K562 (cell line): ENCODE data around the gene TMEM185B. TPM values are rescaled to one million over a fixed set of nuclear protein-coding genes. Genes with fewer than 3 reads are reported as not detected.

ENCODE experiments used
- ATAC-seq: fragments of 200-7000 bp; cut with Tn5 transposase; 3 replicates; pipeline ENCODE4 v1.9.1; 2020; ENCODE audit warnings: moderate library complexity
- BruUV-seq: library from RNA; stranded (reverse); fragments of 400-500 nt; replicated peaks from 2 replicates; lab custom pipeline; 2021; lab: Mats Ljungman, UMichigan
- CTCF ChIA-PET: fragments of 300-600 bp; formaldehyde crosslinking; extraction: SDS; loops from one replicate; lab custom pipeline; 2021; ENCODE audit warnings: low intra/inter-chr PET ratio; lab: Yijun Ruan, JAX
- POLR2A ChIA-PET: fragments of 300-600, 350-650 bp; sonication (Branson Sonifier 250); formaldehyde crosslinking; extraction: SDS; loops from one replicate; lab custom pipeline; 2021; ENCODE audit warnings: antibody characterized with exemption, inconsistent platforms; lab: Yijun Ruan, JAX
- DNase-seq, 4 experiments: peaks; one replicate each; pipeline versions ENCODE4 v3.0.0 to v3.0.0-alpha.2; 2011 to 2018; ENCODE audit warnings: low spot score in 3 of 4, mixed read lengths in 3 of 4; ENCODE audit errors: extremely low read depth in 1 of 4
- FAIRE-seq: peaks from 2 replicates; lab custom pipeline; 2011; peaks lifted over from hg19 to GRCh38; lab: Jason Lieb, UNC
- H2AFZ ChIP-seq: 2 replicates; pipeline ENCODE4 v1.6.0; 2011; ENCODE audit warnings: low read depth, low read length, control low read depth, inconsistent platforms
- H3K27ac ChIP-seq: fragments of 200-600 bp; 3 replicates; pipeline ENCODE4 v1.8.0; 2011; ENCODE audit warnings: low read depth, mild to moderate bottlenecking, control low read depth, inconsistent platforms, low read length, moderate library complexity, mixed read lengths; ENCODE audit errors: extremely low read depth
- H3K27me3 ChIP-seq, 2 experiments: fragments of 300-600 bp in 1 of 2; 2 replicates in 1 of 2; 3 replicates in 1 of 2; pipeline versions ENCODE4 v1.6.0 to v1.8.0; 2011; ENCODE audit warnings: inconsistent platforms in 2 of 2, low read length in 2 of 2, mild to moderate bottlenecking in 1 of 2, mixed read lengths in 1 of 2, moderate library complexity in 1 of 2; ENCODE audit not compliant: control insufficient read depth in 2 of 2, insufficient read depth in 2 of 2
- H3K36me3 ChIP-seq: fragments of 300-600 bp; 3 replicates; pipeline ENCODE4 v1.8.0; 2011; ENCODE audit warnings: mild to moderate bottlenecking, low read length, inconsistent platforms; ENCODE audit not compliant: control insufficient read depth, insufficient read depth
- H3K4me1 ChIP-seq, 2 experiments: fragments of 200-600 bp in 1 of 2; replicated peaks in 1 of 2; 2 replicates in 1 of 2; 3 replicates in 1 of 2; pipeline versions ENCODE4 v1.5.1 to v1.8.0; 2011; ENCODE audit warnings: inconsistent platforms in 2 of 2, low read length in 2 of 2, mild to moderate bottlenecking in 1 of 2, mixed read lengths in 1 of 2, moderate library complexity in 1 of 2; ENCODE audit not compliant: control insufficient read depth in 2 of 2, insufficient read depth in 2 of 2
- H3K4me2 ChIP-seq: 2 replicates; pipeline ENCODE4 v1.6.1; 2011; ENCODE audit warnings: low read length, control low read depth, inconsistent platforms, mixed read lengths; ENCODE audit not compliant: insufficient read depth
- H3K4me3 ChIP-seq: fragments of 200-600 bp; sonication (generic), shearing (Covaris generic); 2 replicates; pipeline ENCODE4 v1.5.1; 2016; ENCODE audit warnings: control low read depth, inconsistent platforms
- H3K79me2 ChIP-seq: fragments of 200-600 bp; 3 replicates; pipeline ENCODE4 v1.8.0; 2011; ENCODE audit warnings: low read length, inconsistent platforms; ENCODE audit not compliant: control insufficient read depth, insufficient read depth
- H3K9ac ChIP-seq, 2 experiments: 2 replicates each; pipeline versions ENCODE4 v1.6.0 to v1.6.1; 2011; ENCODE audit warnings: low read depth in 2 of 2, low read length in 2 of 2, control low read depth in 1 of 2, inconsistent platforms in 1 of 2, mild to moderate bottlenecking in 1 of 2, mixed read lengths in 1 of 2; ENCODE audit not compliant: insufficient read depth in 1 of 2
- H3K9me1 ChIP-seq: one replicate; pipeline ENCODE4 v1.6.0; 2011; ENCODE audit warnings: inconsistent platforms, mild to moderate bottlenecking, low read length, moderate library complexity; ENCODE audit not compliant: control insufficient read depth, insufficient read depth
- H3K9me3 ChIP-seq: replicated peaks from 2 replicates; pipeline ENCODE4 v1.5.1; 2011; ENCODE audit warnings: low read depth, low read length, inconsistent platforms; ENCODE audit not compliant: control insufficient read depth, insufficient read depth
- H4K20me1 ChIP-seq: replicated peaks from 2 replicates; pipeline ENCODE4 v1.6.1; 2011; ENCODE audit warnings: low read length, inconsistent platforms, mixed read lengths; ENCODE audit not compliant: control insufficient read depth, insufficient read depth
- CBX1 ChIP-seq: sonication (generic); IDR thresholded peaks from 2 replicates; pipeline ENCODE4 v1.6.1; 2016; ENCODE audit warnings: antibody characterized with exemption, low read depth, mild to moderate bottlenecking
- GATAD2A ChIP-seq: fragments of 450-650 bp; IDR thresholded peaks from 2 replicates; pipeline ENCODE4 v1.6.1; 2017
- GTF2A2 ChIP-seq: IDR thresholded peaks from 2 replicates; pipeline ENCODE4 v1.6.1; 2016; ENCODE audit warnings: mild to moderate bottlenecking, missing genetic modification characterization, missing compliant biosample characterization
- HMG20A ChIP-seq: fragments of 450-650 bp; formaldehyde crosslinking; conservative IDR thresholded peaks from 2 replicates; pipeline ENCODE4 v1.4.0; 2020; ENCODE audit warnings: mild to moderate bottlenecking, mixed read lengths
- HMG20B ChIP-seq: fragments of 250-450 bp; sonication (Bioruptor Pico); IDR thresholded peaks from 2 replicates; pipeline ENCODE4 v1.5.0; 2021; ENCODE audit warnings: mild to moderate bottlenecking
- HNRNPK ChIP-seq: fragments of 200-400 bp; formaldehyde crosslinking; IDR thresholded peaks from one replicate; pipeline ENCODE4 v1.6.1; 2018; ENCODE audit warnings: mild to moderate bottlenecking, low read depth, low read length; ENCODE audit not compliant: poor library complexity, severe bottlenecking
- HNRNPL ChIP-seq: fragments of 200-400 bp; formaldehyde crosslinking; IDR thresholded peaks from 2 replicates; pipeline ENCODE4 v1.6.1; 2017; ENCODE audit warnings: low read depth, mild to moderate bottlenecking, low read length
- KDM2B ChIP-seq: fragments of 250-450 bp; sonication (Bioruptor Pico); IDR thresholded peaks from 2 replicates; pipeline ENCODE4 v1.8.0; 2021; ENCODE audit warnings: mild to moderate bottlenecking, moderate library complexity
- MEIS2 ChIP-seq: fragments of 450-650 bp; IDR thresholded peaks from 2 replicates; pipeline ENCODE4 v1.6.1; 2014; ENCODE audit warnings: mild to moderate bottlenecking; ENCODE audit not compliant: partially characterized antibody
- MXI1 ChIP-seq: IDR thresholded peaks from 2 replicates; pipeline ENCODE4 v1.6.1; 2011; ENCODE audit warnings: low read depth, mild to moderate bottlenecking, improper control_type of control experiment, low read length
- NR2C1 ChIP-seq, 2 experiments: fragments of 450-650 bp; IDR thresholded peaks; 2 replicates each; pipeline ENCODE4 v1.6.1; 2017; ENCODE audit warnings: mild to moderate bottlenecking in 2 of 2, antibody characterized with exemption in 1 of 2, inconsistent platforms in 1 of 2, missing compliant biosample characterization in 1 of 2, missing genetic modification characterization in 1 of 2
- SMARCA5 ChIP-seq: fragments of 450-650 bp; IDR thresholded peaks from 2 replicates; pipeline ENCODE4 v1.6.1; 2016
- U2AF2 ChIP-seq: fragments of 200-400 bp; formaldehyde crosslinking; optimal IDR thresholded peaks from 2 replicates; pipeline ENCODE3; 2017; ENCODE audit warnings: low read depth, mild to moderate bottlenecking, low read length
- ZFP1 ChIP-seq: fragments of 450-650 bp; formaldehyde crosslinking; IDR thresholded peaks from 2 replicates; pipeline ENCODE4 v1.4.0; 2020; ENCODE audit warnings: mild to moderate bottlenecking, mixed read lengths
- ZNF778 ChIP-seq: fragments of 450-650 bp; formaldehyde crosslinking; IDR thresholded peaks from 2 replicates; pipeline ENCODE4 v1.4.0; 2020; ENCODE audit warnings: mild to moderate bottlenecking, moderate library complexity
- WGBS: fragments of 100-300 bp; shearing (Covaris generic); methylation state at CpG from one replicate; pipeline ENCODE4 v1.1.6; 2016; ENCODE audit warnings: low coverage, mixed read lengths; ENCODE audit not compliant: insufficient coverage; ENCODE audit errors: missing lambda C conversion rate; 5-methylcytosine and 5-hydroxymethylcytosine counted together
- in situ Hi-C: fragments of 300-500 bp; cut with MboI; formaldehyde crosslinking; loops from 4 replicates; pipeline ENCODE4 v1.15.0; 2018; ENCODE audit warnings: inconsistent platforms, mixed read lengths
- intact Hi-C: fragments of 100-400 bp; cut with micrococcal nuclease; formaldehyde crosslinking; loops from 2 replicates; pipeline ENCODE4 v1.14.2; 2022
- polyA plus RNA-seq, 8 experiments: library from polyadenylated mRNA; depleted of rRNA in 4 of 8; stranded (reverse) in 5 of 8; unstranded in 3 of 8; fragments of >200 nt; fragmentation: Nextera tagmentation in 2 of 8; fragmentation: Illumina TruSeq in 1 of 8; extraction: Ambion mirVana in 2 of 8; extraction: Trizol in 1 of 8; gene quantifications; 2 replicates each; pipeline versions ENCODE4 v1.2.1 to v1.2.3, GENCODE V29; 2011 to 2014; ENCODE audit warnings: inconsistent platforms in 1 of 8, missing spikeins in 1 of 8
- total RNA-seq, 7 experiments: library from RNA; depleted of rRNA in 6 of 7; stranded (reverse); fragments of >200 nt in 6 of 7; fragmentation: Illumina TruSeq in 2 of 7; extraction: Trizol in 2 of 7; gene quantifications; 2 replicates each; pipeline versions ENCODE4 v1.2.1 to v1.2.3, GENCODE V29; 2011 to 2021; ENCODE audit warnings: low replicate concordance in 1 of 7
- TF ChIP-seq, protein P1 (sequence below): sonication (generic); formaldehyde crosslinking; IDR thresholded peaks from 2 replicates; pipeline ENCODE4 v1.8.0; 2023; ENCODE audit warnings: mild to moderate bottlenecking, missing genetic modification reagents
- TF ChIP-seq, protein P2 (sequence below): fragments of 250-450 bp; sonication (Bioruptor Pico); IDR thresholded peaks from 2 replicates; pipeline ENCODE4 v1.5.0; 2021
- TF ChIP-seq, protein P3 (sequence below), 3 experiments: fragments of 200-800 bp in 1 of 3; sonication (Bioruptor generic) in 1 of 3; sonication (generic) in 1 of 3; formaldehyde crosslinking in 1 of 3; IDR thresholded peaks; 2 replicates each; pipeline versions ENCODE4 v1.6.1 to v1.8.0; 2016 to 2022; ENCODE audit warnings: mild to moderate bottlenecking in 2 of 3, missing compliant biosample characterization in 2 of 3, missing genetic modification characterization in 2 of 3, missing genetic modification reagents in 1 of 3

Gene TMEM185B
- total and polyA plus RNA-seq, 9 of the 15 experiments (the other 6 are each of a cell fraction or from before 2014, with no cell fraction given), result 2.9 to 28.2 (median 11.5) TPM

DNA sequence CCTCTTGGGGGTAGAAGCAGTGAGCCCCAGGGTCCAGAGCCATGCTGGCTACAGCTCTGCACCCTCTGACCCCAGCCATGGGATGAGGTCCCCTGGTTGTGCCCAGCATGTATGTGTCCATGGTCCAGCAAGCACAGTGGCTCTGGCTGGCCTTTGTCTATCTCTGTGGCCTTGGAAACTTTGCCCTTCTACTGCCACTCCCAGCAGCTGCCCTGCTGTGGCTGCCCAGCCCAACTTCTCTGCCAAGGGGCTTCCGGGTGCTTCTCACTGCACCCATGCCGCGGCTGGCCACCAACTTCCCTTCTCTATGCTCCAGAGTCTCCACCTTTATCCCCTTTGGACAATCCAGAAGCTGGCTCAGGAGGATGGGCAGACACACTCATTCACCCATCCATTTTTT is 18.8 kb downstream of the TMEM185B start:
- H3K9me3 ChIP-seq, result no peaks in the 10 kb centered on the region
- no peaks in the 10 kb centered on the region for H3K36me3 ChIP-seq
- FAIRE-seq (no peak), DNase-seq (no peak), ATAC-seq (no peak)
- H3K4me2 ChIP-seq, result no peak overlapping the region
- H3K79me2 ChIP-seq, result no peaks in the 10 kb centered on the region
- H3K9ac ChIP-seq, result no peak overlapping the region
- peaks cover 0 to 9% of the 10 kb centered on the region in 2 experiments; a peak in 2 of 5 replicates for H3K4me1 ChIP-seq
- in situ Hi-C loops (no loop called here), intact Hi-C loops (no loop called here)
- BruUV-seq, result no TSS peak
- CTCF ChIA-PET, result interaction anchor here (1.0 kb wide), 1 partner anchor 109 kb away, joined by 3 read pairs; no protein-coding TSS in a partner anchor
- POLR2A ChIA-PET, result interaction anchor here (0.6 to 1.9 kb wide), 2 partner anchors 10 to 323 kb away, joined by 4 to 6 read pairs; no protein-coding TSS in a partner anchor
- 0 out of 2 replicates have a peak, but pooled peaks cover 5% of the 10 kb centered on the region for H4K20me1 ChIP-seq
- no peak overlapping the region for H3K4me3 ChIP-seq
- no peak overlapping the region for H2AFZ ChIP-seq
- H3K27me3 ChIP-seq, result peaks cover 3 to 23% of the 10 kb centered on the region in 2 experiments; a peak in 4 of 5 replicates
- TF ChIP-seq HMG20B (CRISPR knock-in tag), result no peak
- TF ChIP-seq CBX1, result no peak
- TF ChIP-seq, protein P1, sequence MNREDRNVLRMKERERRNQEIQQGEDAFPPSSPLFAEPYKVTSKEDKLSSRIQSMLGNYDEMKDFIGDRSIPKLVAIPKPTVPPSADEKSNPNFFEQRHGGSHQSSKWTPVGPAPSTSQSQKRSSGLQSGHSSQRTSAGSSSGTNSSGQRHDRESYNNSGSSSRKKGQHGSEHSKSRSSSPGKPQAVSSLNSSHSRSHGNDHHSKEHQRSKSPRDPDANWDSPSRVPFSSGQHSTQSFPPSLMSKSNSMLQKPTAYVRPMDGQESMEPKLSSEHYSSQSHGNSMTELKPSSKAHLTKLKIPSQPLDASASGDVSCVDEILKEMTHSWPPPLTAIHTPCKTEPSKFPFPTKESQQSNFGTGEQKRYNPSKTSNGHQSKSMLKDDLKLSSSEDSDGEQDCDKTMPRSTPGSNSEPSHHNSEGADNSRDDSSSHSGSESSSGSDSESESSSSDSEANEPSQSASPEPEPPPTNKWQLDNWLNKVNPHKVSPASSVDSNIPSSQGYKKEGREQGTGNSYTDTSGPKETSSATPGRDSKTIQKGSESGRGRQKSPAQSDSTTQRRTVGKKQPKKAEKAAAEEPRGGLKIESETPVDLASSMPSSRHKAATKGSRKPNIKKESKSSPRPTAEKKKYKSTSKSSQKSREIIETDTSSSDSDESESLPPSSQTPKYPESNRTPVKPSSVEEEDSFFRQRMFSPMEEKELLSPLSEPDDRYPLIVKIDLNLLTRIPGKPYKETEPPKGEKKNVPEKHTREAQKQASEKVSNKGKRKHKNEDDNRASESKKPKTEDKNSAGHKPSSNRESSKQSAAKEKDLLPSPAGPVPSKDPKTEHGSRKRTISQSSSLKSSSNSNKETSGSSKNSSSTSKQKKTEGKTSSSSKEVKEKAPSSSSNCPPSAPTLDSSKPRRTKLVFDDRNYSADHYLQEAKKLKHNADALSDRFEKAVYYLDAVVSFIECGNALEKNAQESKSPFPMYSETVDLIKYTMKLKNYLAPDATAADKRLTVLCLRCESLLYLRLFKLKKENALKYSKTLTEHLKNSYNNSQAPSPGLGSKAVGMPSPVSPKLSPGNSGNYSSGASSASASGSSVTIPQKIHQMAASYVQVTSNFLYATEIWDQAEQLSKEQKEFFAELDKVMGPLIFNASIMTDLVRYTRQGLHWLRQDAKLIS (CRISPR knock-in tag), result no peak
- TF ChIP-seq, protein P2, sequence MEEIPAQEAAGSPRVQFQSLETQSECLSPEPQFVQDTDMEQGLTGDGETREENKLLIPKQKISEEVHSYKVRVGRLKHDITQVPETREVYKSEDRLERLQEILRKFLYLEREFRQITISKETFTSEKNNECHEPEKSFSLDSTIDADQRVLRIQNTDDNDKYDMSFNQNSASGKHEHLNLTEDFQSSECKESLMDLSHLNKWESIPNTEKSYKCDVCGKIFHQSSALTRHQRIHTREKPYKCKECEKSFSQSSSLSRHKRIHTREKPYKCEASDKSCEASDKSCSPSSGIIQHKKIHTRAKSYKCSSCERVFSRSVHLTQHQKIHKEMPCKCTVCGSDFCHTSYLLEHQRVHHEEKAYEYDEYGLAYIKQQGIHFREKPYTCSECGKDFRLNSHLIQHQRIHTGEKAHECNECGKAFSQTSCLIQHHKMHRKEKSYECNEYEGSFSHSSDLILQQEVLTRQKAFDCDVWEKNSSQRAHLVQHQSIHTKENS (CRISPR knock-in tag), result no peak
- TF ChIP-seq HMG20A (CRISPR knock-in tag), result no peak
- TF ChIP-seq KDM2B, result no peak
- no peak for TF ChIP-seq ZFP1 (CRISPR knock-in tag)
- TF ChIP-seq ZNF778, result no peak
- no peak for TF ChIP-seq MEIS2
- TF ChIP-seq GTF2A2 (tag), result no peak
- TF ChIP-seq SMARCA5, result no peak
- no peak for TF ChIP-seq NR2C1 (IDR thresholded peaks at IDR 0.05)
- TF ChIP-seq NR2C1 (tag; IDR thresholded peaks at IDR 0.05), result no peak
- TF ChIP-seq, protein P3, sequence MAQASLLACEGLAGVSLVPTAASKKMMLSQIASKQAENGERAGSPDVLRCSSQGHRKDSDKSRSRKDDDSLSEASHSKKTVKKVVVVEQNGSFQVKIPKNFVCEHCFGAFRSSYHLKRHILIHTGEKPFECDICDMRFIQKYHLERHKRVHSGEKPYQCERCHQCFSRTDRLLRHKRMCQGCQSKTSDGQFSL (CRISPR knock-in tag; IDR thresholded peaks at IDR 0.05), result no peak
- TF ChIP-seq, protein P3 (tag; IDR thresholded peaks at IDR 0.05), result no peak
- no peak for TF ChIP-seq HNRNPK
- no peak for TF ChIP-seq MXI1
- no peak for TF ChIP-seq HNRNPL
- no peak for TF ChIP-seq GATAD2A
- no peak for TF ChIP-seq U2AF2
- no peak overlapping the region for H3K27ac ChIP-seq
- H3K9me1 ChIP-seq, result no peaks in the 10 kb centered on the region
- WGBS, result 25% methylated on average over 3 of the region's 3 CpGs
